K562 (cell line): Measurements from ENCODE around the gene HAUS2. TPM values are rescaled to one million over a fixed set of nuclear protein-coding genes. Genes with fewer than 3 reads are reported as not detected.
A peak's percentile ranks its signal among the peaks of the same experiment; 100 is the strongest.

ENCODE experiments used
- ATAC-seq: fragments of 200-7000 bp; cut with Tn5 transposase; 3 replicates; pipeline ENCODE4 v1.9.1; 2020; ENCODE audit warnings: moderate library complexity
- BruUV-seq: library from RNA; stranded (reverse); fragments of 400-500 nt; replicated peaks from 2 replicates; lab custom pipeline; 2021; lab: Mats Ljungman, UMichigan
- CTCF ChIA-PET: fragments of 300-600 bp; formaldehyde crosslinking; extraction: SDS; loops from one replicate; lab custom pipeline; 2021; ENCODE audit warnings: low intra/inter-chr PET ratio; lab: Yijun Ruan, JAX
- POLR2A ChIA-PET: fragments of 300-600, 350-650 bp; sonication (Branson Sonifier 250); formaldehyde crosslinking; extraction: SDS; loops from one replicate; lab custom pipeline; 2021; ENCODE audit warnings: antibody characterized with exemption, inconsistent platforms; lab: Yijun Ruan, JAX
- DNase-seq, 4 experiments: peaks; one replicate each; pipeline versions ENCODE4 v3.0.0 to v3.0.0-alpha.2; 2011 to 2018; ENCODE audit warnings: low spot score in 3 of 4, mixed read lengths in 3 of 4; ENCODE audit errors: extremely low read depth in 1 of 4
- FAIRE-seq: peaks from 2 replicates; lab custom pipeline; 2011; peaks lifted over from hg19 to GRCh38; lab: Jason Lieb, UNC
- H2AFZ ChIP-seq: 2 replicates; pipeline ENCODE4 v1.6.0; 2011; ENCODE audit warnings: low read depth, low read length, control low read depth, inconsistent platforms
- H3K27ac ChIP-seq: fragments of 200-600 bp; 3 replicates; pipeline ENCODE4 v1.8.0; 2011; ENCODE audit warnings: low read depth, mild to moderate bottlenecking, control low read depth, inconsistent platforms, low read length, moderate library complexity, mixed read lengths; ENCODE audit errors: extremely low read depth
- H3K27me3 ChIP-seq, 2 experiments: fragments of 300-600 bp in 1 of 2; 2 replicates in 1 of 2; 3 replicates in 1 of 2; pipeline versions ENCODE4 v1.6.0 to v1.8.0; 2011; ENCODE audit warnings: inconsistent platforms in 2 of 2, low read length in 2 of 2, mild to moderate bottlenecking in 1 of 2, mixed read lengths in 1 of 2, moderate library complexity in 1 of 2; ENCODE audit not compliant: control insufficient read depth in 2 of 2, insufficient read depth in 2 of 2
- H3K36me3 ChIP-seq: fragments of 300-600 bp; 3 replicates; pipeline ENCODE4 v1.8.0; 2011; ENCODE audit warnings: mild to moderate bottlenecking, low read length, inconsistent platforms; ENCODE audit not compliant: control insufficient read depth, insufficient read depth
- H3K4me1 ChIP-seq, 2 experiments: fragments of 200-600 bp in 1 of 2; replicated peaks in 1 of 2; 2 replicates in 1 of 2; 3 replicates in 1 of 2; pipeline versions ENCODE4 v1.5.1 to v1.8.0; 2011; ENCODE audit warnings: inconsistent platforms in 2 of 2, low read length in 2 of 2, mild to moderate bottlenecking in 1 of 2, mixed read lengths in 1 of 2, moderate library complexity in 1 of 2; ENCODE audit not compliant: control insufficient read depth in 2 of 2, insufficient read depth in 2 of 2
- H3K4me2 ChIP-seq: 2 replicates; pipeline ENCODE4 v1.6.1; 2011; ENCODE audit warnings: low read length, control low read depth, inconsistent platforms, mixed read lengths; ENCODE audit not compliant: insufficient read depth
- H3K4me3 ChIP-seq: fragments of 200-600 bp; sonication (generic), shearing (Covaris generic); 2 replicates; pipeline ENCODE4 v1.5.1; 2016; ENCODE audit warnings: control low read depth, inconsistent platforms
- H3K79me2 ChIP-seq: fragments of 200-600 bp; 3 replicates; pipeline ENCODE4 v1.8.0; 2011; ENCODE audit warnings: low read length, inconsistent platforms; ENCODE audit not compliant: control insufficient read depth, insufficient read depth
- H3K9ac ChIP-seq, 2 experiments: 2 replicates each; pipeline versions ENCODE4 v1.6.0 to v1.6.1; 2011; ENCODE audit warnings: low read depth in 2 of 2, low read length in 2 of 2, control low read depth in 1 of 2, inconsistent platforms in 1 of 2, mild to moderate bottlenecking in 1 of 2, mixed read lengths in 1 of 2; ENCODE audit not compliant: insufficient read depth in 1 of 2
- H3K9me1 ChIP-seq: one replicate; pipeline ENCODE4 v1.6.0; 2011; ENCODE audit warnings: inconsistent platforms, mild to moderate bottlenecking, low read length, moderate library complexity; ENCODE audit not compliant: control insufficient read depth, insufficient read depth
- H3K9me3 ChIP-seq: replicated peaks from 2 replicates; pipeline ENCODE4 v1.5.1; 2011; ENCODE audit warnings: low read depth, low read length, inconsistent platforms; ENCODE audit not compliant: control insufficient read depth, insufficient read depth
- H4K20me1 ChIP-seq: replicated peaks from 2 replicates; pipeline ENCODE4 v1.6.1; 2011; ENCODE audit warnings: low read length, inconsistent platforms, mixed read lengths; ENCODE audit not compliant: control insufficient read depth, insufficient read depth
- CC2D1A ChIP-seq: fragments of 450-650 bp; IDR thresholded peaks from 2 replicates; pipeline ENCODE4 v1.6.1; 2017; ENCODE audit warnings: mild to moderate bottlenecking
- GATA2 ChIP-seq: sonication (generic); formaldehyde crosslinking; IDR thresholded peaks from 2 replicates; pipeline ENCODE4 v1.4.0; 2020; ENCODE audit warnings: mild to moderate bottlenecking, missing genetic modification reagents
- LCOR ChIP-seq: sonication (generic); formaldehyde crosslinking; IDR thresholded peaks from 2 replicates; pipeline ENCODE4 v1.8.0; 2022; ENCODE audit warnings: mild to moderate bottlenecking, missing genetic modification reagents
- MAFF ChIP-seq: IDR thresholded peaks from 2 replicates; pipeline ENCODE4 v1.6.1; 2012; ENCODE audit warnings: low read length, improper control_type of control experiment
- MLX ChIP-seq, 2 experiments: fragments of 450-650 bp in 1 of 2; sonication (generic) in 1 of 2; formaldehyde crosslinking; conservative IDR thresholded peaks; 2 replicates each; pipeline versions ENCODE4 v1.4.0 to v1.8.1; 2020 to 2022; ENCODE audit warnings: mild to moderate bottlenecking in 1 of 2, missing genetic modification reagents in 1 of 2
- SMARCA4 ChIP-seq: fragments of 450-650 bp; IDR thresholded peaks from 2 replicates; pipeline ENCODE4 v1.6.1; 2016
- SOX6 ChIP-seq: fragments of 450-650 bp; IDR thresholded peaks from 2 replicates; pipeline ENCODE4 v1.6.1; 2014; ENCODE audit warnings: mild to moderate bottlenecking
- SPI1 ChIP-seq: IDR thresholded peaks from 2 replicates; pipeline ENCODE4 v1.6.1; 2011; ENCODE audit warnings: low read depth, low read length, control low read depth, borderline replicate concordance
- ZBTB17 ChIP-seq: fragments of 450-650 bp; formaldehyde crosslinking; IDR thresholded peaks from 2 replicates; pipeline ENCODE4 v1.4.0; 2020; ENCODE audit warnings: mild to moderate bottlenecking
- ZNF75A ChIP-seq: fragments of 450-650 bp; formaldehyde crosslinking; IDR thresholded peaks from 2 replicates; pipeline ENCODE4 v1.4.0; 2020; ENCODE audit warnings: mild to moderate bottlenecking
- WGBS: fragments of 100-300 bp; shearing (Covaris generic); methylation state at CpG from one replicate; pipeline ENCODE4 v1.1.6; 2016; ENCODE audit warnings: low coverage, mixed read lengths; ENCODE audit not compliant: insufficient coverage; ENCODE audit errors: missing lambda C conversion rate; 5-methylcytosine and 5-hydroxymethylcytosine counted together
- in situ Hi-C: fragments of 300-500 bp; cut with MboI; formaldehyde crosslinking; loops from 4 replicates; pipeline ENCODE4 v1.15.0; 2018; ENCODE audit warnings: inconsistent platforms, mixed read lengths
- intact Hi-C: fragments of 100-400 bp; cut with micrococcal nuclease; formaldehyde crosslinking; loops from 2 replicates; pipeline ENCODE4 v1.14.2; 2022
- polyA plus RNA-seq, 8 experiments: library from polyadenylated mRNA; depleted of rRNA in 4 of 8; stranded (reverse) in 5 of 8; unstranded in 3 of 8; fragments of >200 nt; fragmentation: Nextera tagmentation in 2 of 8; fragmentation: Illumina TruSeq in 1 of 8; extraction: Ambion mirVana in 2 of 8; extraction: Trizol in 1 of 8; gene quantifications; 2 replicates each; pipeline versions ENCODE4 v1.2.1 to v1.2.3, GENCODE V29; 2011 to 2014; ENCODE audit warnings: inconsistent platforms in 1 of 8, missing spikeins in 1 of 8
- total RNA-seq, 7 experiments: library from RNA; depleted of rRNA in 6 of 7; stranded (reverse); fragments of >200 nt in 6 of 7; fragmentation: Illumina TruSeq in 2 of 7; extraction: Trizol in 2 of 7; gene quantifications; 2 replicates each; pipeline versions ENCODE4 v1.2.1 to v1.2.3, GENCODE V29; 2011 to 2021; ENCODE audit warnings: low replicate concordance in 1 of 7
- TF ChIP-seq, protein P1 (sequence below): fragments of 450-650 bp; IDR thresholded peaks from 2 replicates; pipeline ENCODE4 v1.6.1; 2016
- TF ChIP-seq, protein P2 (sequence below): sonication (generic); formaldehyde crosslinking; IDR thresholded peaks from 2 replicates; pipeline ENCODE4 v1.8.1; 2023; ENCODE audit warnings: mild to moderate bottlenecking, missing genetic modification reagents
- TF ChIP-seq, protein P3 (sequence below), 2 experiments: fragments of 450-650 bp in 1 of 2; sonication (generic) in 1 of 2; formaldehyde crosslinking in 1 of 2; IDR thresholded peaks in 1 of 2; conservative IDR thresholded peaks in 1 of 2; 2 replicates each; pipeline versions ENCODE4 v1.6.1 to v1.8.1; 2016 to 2023; ENCODE audit warnings: mild to moderate bottlenecking in 2 of 2, moderate library complexity in 2 of 2, inconsistent platforms in 1 of 2, missing genetic modification reagents in 1 of 2

Gene HAUS2
- total and polyA plus RNA-seq, 9 of the 15 experiments (the other 6 are each of a cell fraction or from before 2014, with no cell fraction given): 30.6 to 64.9 (median 54.1) TPM

DNA sequence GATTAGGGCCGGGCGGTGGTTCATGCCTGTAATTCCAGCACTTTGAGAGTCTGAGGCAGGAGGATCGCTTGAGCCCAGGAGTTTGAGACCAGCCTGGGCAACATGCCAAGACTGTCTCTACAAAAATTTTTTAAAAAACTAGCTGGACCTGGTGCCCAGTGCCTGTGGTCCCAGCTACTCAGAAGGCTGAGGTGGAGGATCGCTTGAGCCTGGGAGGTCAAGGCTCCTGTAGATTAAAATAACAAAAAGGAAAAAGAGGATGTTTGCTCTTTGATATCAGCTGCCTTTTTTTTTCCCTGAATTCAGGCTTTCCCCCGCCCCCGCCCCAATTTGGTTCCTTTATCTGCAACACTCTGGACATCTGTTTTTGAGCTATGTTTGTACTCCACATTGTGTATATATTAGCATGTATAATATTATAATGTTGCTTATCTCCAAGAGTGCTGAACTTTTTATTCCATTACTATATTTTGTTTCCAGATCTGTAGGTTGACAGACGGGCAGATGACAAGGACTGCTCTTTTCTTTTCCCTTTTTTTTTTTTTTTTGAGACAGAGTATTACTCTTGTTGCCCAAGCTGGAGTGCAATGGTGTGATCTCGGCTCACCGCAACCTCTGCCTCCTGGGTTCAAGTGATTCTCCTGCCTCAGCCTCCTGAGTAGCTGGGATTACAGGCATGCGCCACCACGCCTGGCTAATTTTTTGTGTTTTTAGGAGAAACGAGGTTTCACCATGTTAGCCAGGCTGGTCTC is 48.6 kb upstream of the HAUS2 start (continued):
- TF ChIP-seq MLX (CRISPR knock-in tag; conservative IDR thresholded peaks at IDR 0.05): no peak
- no peak; the same call in 1 of the 2 replicates for TF ChIP-seq LCOR (CRISPR knock-in tag)
- TF ChIP-seq SOX6: peak; percentile 77

- in situ Hi-C loops (no loop called here), intact Hi-C loops (loop anchor here (10.0 kb wide), 1 partner anchor 82 kb away; no protein-coding TSS in a partner anchor)
- POLR2A ChIA-PET: interaction anchor here (0.6 kb wide), 1 partner anchor 27 kb away, joined by 3 read pairs; no protein-coding TSS in a partner anchor
- Histone ChIP-seq H3K4me3 (no peak overlapping the region), H4K20me1 (no peaks in the 10 kb centered on the region)
- no TSS peak for BruUV-seq
- TF ChIP-seq SPI1 (no peak), CC2D1A (no peak), GATA2 (CRISPR knock-in tag) (no peak), MAFF (no peak), SMARCA4 (no peak), ZBTB17 (no peak), ZNF75A (CRISPR knock-in tag) (no peak)
- TF ChIP-seq, protein P1, sequence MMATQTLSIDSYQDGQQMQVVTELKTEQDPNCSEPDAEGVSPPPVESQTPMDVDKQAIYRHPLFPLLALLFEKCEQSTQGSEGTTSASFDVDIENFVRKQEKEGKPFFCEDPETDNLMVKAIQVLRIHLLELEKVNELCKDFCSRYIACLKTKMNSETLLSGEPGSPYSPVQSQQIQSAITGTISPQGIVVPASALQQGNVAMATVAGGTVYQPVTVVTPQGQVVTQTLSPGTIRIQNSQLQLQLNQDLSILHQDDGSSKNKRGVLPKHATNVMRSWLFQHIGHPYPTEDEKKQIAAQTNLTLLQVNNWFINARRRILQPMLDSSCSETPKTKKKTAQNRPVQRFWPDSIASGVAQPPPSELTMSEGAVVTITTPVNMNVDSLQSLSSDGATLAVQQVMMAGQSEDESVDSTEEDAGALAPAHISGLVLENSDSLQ: no peak
- TF ChIP-seq, protein P2, sequence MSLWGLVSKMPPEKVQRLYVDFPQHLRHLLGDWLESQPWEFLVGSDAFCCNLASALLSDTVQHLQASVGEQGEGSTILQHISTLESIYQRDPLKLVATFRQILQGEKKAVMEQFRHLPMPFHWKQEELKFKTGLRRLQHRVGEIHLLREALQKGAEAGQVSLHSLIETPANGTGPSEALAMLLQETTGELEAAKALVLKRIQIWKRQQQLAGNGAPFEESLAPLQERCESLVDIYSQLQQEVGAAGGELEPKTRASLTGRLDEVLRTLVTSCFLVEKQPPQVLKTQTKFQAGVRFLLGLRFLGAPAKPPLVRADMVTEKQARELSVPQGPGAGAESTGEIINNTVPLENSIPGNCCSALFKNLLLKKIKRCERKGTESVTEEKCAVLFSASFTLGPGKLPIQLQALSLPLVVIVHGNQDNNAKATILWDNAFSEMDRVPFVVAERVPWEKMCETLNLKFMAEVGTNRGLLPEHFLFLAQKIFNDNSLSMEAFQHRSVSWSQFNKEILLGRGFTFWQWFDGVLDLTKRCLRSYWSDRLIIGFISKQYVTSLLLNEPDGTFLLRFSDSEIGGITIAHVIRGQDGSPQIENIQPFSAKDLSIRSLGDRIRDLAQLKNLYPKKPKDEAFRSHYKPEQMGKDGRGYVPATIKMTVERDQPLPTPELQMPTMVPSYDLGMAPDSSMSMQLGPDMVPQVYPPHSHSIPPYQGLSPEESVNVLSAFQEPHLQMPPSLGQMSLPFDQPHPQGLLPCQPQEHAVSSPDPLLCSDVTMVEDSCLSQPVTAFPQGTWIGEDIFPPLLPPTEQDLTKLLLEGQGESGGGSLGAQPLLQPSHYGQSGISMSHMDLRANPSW: no peak
- TF ChIP-seq, protein P3, sequence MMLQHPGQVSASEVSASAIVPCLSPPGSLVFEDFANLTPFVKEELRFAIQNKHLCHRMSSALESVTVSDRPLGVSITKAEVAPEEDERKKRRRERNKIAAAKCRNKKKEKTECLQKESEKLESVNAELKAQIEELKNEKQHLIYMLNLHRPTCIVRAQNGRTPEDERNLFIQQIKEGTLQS (IDR thresholded peaks at IDR 0.05): no peak
- TF ChIP-seq, protein P3 (CRISPR knock-in tag; conservative IDR thresholded peaks at IDR 0.05): no peak
- TF ChIP-seq, all 486 proteins: peak for 0
- H3K27ac ChIP-seq: no peak overlapping the region
- no peak overlapping the region for H2AFZ ChIP-seq
- peaks cover 33 to 36% of the 10 kb centered on the region in 2 experiments for H3K4me1 ChIP-seq
- peaks cover 15% of the 10 kb centered on the region for H3K36me3 ChIP-seq
- H3K9me1 ChIP-seq: no peaks in the 10 kb centered on the region
- CTCF ChIA-PET: no interaction called here
- H3K27me3 ChIP-seq: no peaks in the 10 kb centered on the region
- H3K9ac ChIP-seq: no peak overlapping the region
- FAIRE-seq: no peak
- H3K9me3 ChIP-seq: no peaks in the 10 kb centered on the region
- DNase-seq: no peak
- peaks cover 75% of the 10 kb centered on the region for H3K79me2 ChIP-seq
- no peak overlapping the region for H3K4me2 ChIP-seq
- no peak for ATAC-seq
- WGBS: 80% methylated on average over 4 of the region's 4 CpGs
These were observed 46.2 kb upstream of the HAUS2 start for GRCh38 chr15:42502477-42502876.
